BLaER1 treated with 17β-estradiol and CSF1 and Interleukin-3, amounts not matched to agents 10 nM and 100 nM (cell line): ENCODE measurements around the gene RPL29.
A peak's percentile ranks its signal among the peaks of the same experiment; 100 is the strongest.

Experiments
- H3K27ac ChIP-seq, 11 experiments: shearing (Covaris generic); formaldehyde crosslinking; 2 replicates each; pipeline ENCODE4 v1.8.1; 2022
- H3K27me3 ChIP-seq, 11 experiments: shearing (Covaris generic); formaldehyde crosslinking; 2 replicates each; pipeline ENCODE4 v1.8.1; 2022
- H3K36me3 ChIP-seq, 11 experiments: shearing (Covaris generic); formaldehyde crosslinking; 2 replicates each; pipeline ENCODE4 v1.8.1; 2022
- H3K4me1 ChIP-seq, 10 experiments: shearing (Covaris generic); formaldehyde crosslinking; 2 replicates each; pipeline ENCODE4 v1.8.1; 2022
- H3K4me2 ChIP-seq, 11 experiments: shearing (Covaris generic); formaldehyde crosslinking; 2 replicates each; pipeline ENCODE4 v1.8.1; 2022
- H3K4me3 ChIP-seq, 10 experiments: shearing (Covaris generic); formaldehyde crosslinking; 2 replicates each; pipeline ENCODE4 v1.8.1; 2022
- H3K9ac ChIP-seq, 11 experiments: shearing (Covaris generic); formaldehyde crosslinking; 2 replicates each; pipeline ENCODE4 v1.8.1; 2022
- H3K9me3 ChIP-seq, 11 experiments: shearing (Covaris generic); formaldehyde crosslinking; replicated peaks in 1 of 11; 2 replicates each; pipeline ENCODE4 v1.8.1; 2022
- H4K20me1 ChIP-seq, 11 experiments: shearing (Covaris generic); formaldehyde crosslinking; 2 replicates each; pipeline ENCODE4 v1.8.1; 2022
- Cebpa-rat ChIP-seq, 11 experiments: shearing (Covaris generic); IDR thresholded peaks; 2 replicates each; pipeline ENCODE4 v1.8.1; 2022

Gene RPL29

DNA sequence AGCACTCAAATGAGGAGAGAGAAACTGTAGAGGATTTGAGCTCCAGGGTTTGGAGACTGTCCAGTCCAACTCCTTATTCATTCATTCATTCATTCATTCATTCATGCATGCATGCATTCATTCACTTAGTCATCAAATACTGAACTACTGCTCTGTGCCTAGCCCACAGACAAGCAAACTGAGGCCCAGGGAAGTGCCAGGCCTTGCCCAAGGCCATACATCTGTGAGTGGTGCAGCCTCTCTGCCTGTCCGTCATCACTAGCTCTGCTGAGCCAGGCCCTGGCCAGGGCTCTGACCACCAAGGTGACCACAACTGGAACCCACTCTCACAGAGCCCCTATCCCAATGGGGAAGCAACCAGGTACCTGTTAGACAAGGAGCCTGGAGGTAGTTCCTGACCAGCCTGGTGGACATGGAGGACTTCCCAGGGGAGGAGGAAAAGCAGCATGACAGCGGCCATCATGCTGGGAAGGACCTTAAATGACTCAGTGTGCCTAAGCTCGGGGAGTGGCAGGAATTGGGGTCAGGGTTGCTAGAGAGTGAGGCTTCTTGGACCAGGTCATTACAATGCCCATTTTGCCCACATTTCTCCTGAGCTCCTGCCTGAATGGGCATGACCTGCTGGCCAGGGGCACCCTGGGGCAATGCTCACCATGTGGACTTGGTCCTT, 27.5 kb upstream of the RPL29 start:
- no peaks in the 10 kb centered on the region for H3K9me3 ChIP-seq
- peak overlapping the region; percentile 75 to 98 (median 86) for H3K4me2 ChIP-seq
- peaks cover 74 to 95% (median 90%) of the 10 kb centered on the region in 10 experiments for H3K4me1 ChIP-seq
- H3K36me3 ChIP-seq: no peaks in the 10 kb centered on the region
- H3K4me3 ChIP-seq: peak overlapping the region in 2 of 10 experiments; percentile 6 to 25; a peak in 2 of 20 replicates
- H3K9ac ChIP-seq: peak overlapping the region; percentile 52 to 73 (median 63); a peak in 20 of 22 replicates
- H3K27ac ChIP-seq: peak overlapping the region; percentile 50 to 83 (median 75); a peak in 20 of 22 replicates
- no peak for TF ChIP-seq Cebpa-rat (IDR thresholded peaks at IDR 0.05)
- H4K20me1 ChIP-seq: no peaks in the 10 kb centered on the region
- H3K27me3 ChIP-seq: peaks cover 0 to 3% (median 0%) of the 10 kb centered on the region in 11 experiments; a peak in 1 of 22 replicates

GRCh38 chr3:52022323-52023100, 26.8 kb upstream of the RPL29 start:
- H3K27me3 ChIP-seq: peaks cover 0 to 3% (median 0%) of the 10 kb centered on the region in 11 experiments; a peak in 1 of 22 replicates
- no peak for TF ChIP-seq Cebpa-rat (IDR thresholded peaks at IDR 0.05)
- peak overlapping the region in 7 of 11 experiments; percentile 55 to 83 (median 63); a peak in 12 of 22 replicates for H3K27ac ChIP-seq
- peak overlapping the region; percentile 75 to 98 (median 86) for H3K4me2 ChIP-seq
- no peaks in the 10 kb centered on the region for H3K9me3 ChIP-seq
- H3K4me1 ChIP-seq: peaks cover 76 to 95% (median 93%) of the 10 kb centered on the region in 10 experiments
- no peaks in the 10 kb centered on the region for H3K36me3 ChIP-seq
- peak overlapping the region in 1 of 11 experiments; percentile 54; a peak in 3 of 22 replicates for H3K9ac ChIP-seq
- no peaks in the 10 kb centered on the region for H4K20me1 ChIP-seq
- H3K4me3 ChIP-seq: no peak overlapping the region; a peak in 1 of 20 replicates

- H3K4me2 ChIP-seq: peak overlapping the region; percentile 75 to 98 (median 86)
- H3K4me1 ChIP-seq: peaks cover 76 to 99% (median 98%) of the 10 kb centered on the region in 10 experiments
- H3K36me3 ChIP-seq: no peaks in the 10 kb centered on the region
- H3K27ac ChIP-seq: peak overlapping the region in 10 of 11 experiments; percentile 36 to 74 (median 61); a peak in 19 of 22 replicates
- H3K4me3 ChIP-seq: no peak overlapping the region
- TF ChIP-seq Cebpa-rat (IDR thresholded peaks at IDR 0.05): no peak
- H3K9ac ChIP-seq: peak overlapping the region; percentile 16 to 65 (median 33); a peak in 15 of 22 replicates
- H3K9me3 ChIP-seq: no peaks in the 10 kb centered on the region
- peaks cover 0 to 3% (median 0%) of the 10 kb centered on the region in 11 experiments; a peak in 1 of 22 replicates for H3K27me3 ChIP-seq
- H4K20me1 ChIP-seq: no peaks in the 10 kb centered on the region
These were observed 26.0 kb upstream of the RPL29 start for GRCh38 chr3:52021489-52022268.

- H3K27me3 ChIP-seq: peaks cover 0 to 3% (median 0%) of the 10 kb centered on the region in 11 experiments; a peak in 1 of 22 replicates
- no peak for TF ChIP-seq Cebpa-rat (IDR thresholded peaks at IDR 0.05)
- no peak overlapping the region for H3K4me3 ChIP-seq
- H4K20me1 ChIP-seq: no peaks in the 10 kb centered on the region
- H3K27ac ChIP-seq: peak overlapping the region in 10 of 11 experiments; percentile 36 to 74 (median 61); a peak in 14 of 22 replicates
- peaks cover 76 to 100% (median 100%) of the 10 kb centered on the region in 10 experiments for H3K4me1 ChIP-seq
- no peaks in the 10 kb centered on the region for H3K36me3 ChIP-seq
- peak overlapping the region; percentile 75 to 98 (median 86) for H3K4me2 ChIP-seq
- peak overlapping the region in 6 of 11 experiments; percentile 16 to 65 (median 50); a peak in 7 of 22 replicates for H3K9ac ChIP-seq
- H3K9me3 ChIP-seq: no peaks in the 10 kb centered on the region
These were observed 25.1 kb upstream of the RPL29 start for GRCh38 chr3:52020796-52021195.

DNA sequence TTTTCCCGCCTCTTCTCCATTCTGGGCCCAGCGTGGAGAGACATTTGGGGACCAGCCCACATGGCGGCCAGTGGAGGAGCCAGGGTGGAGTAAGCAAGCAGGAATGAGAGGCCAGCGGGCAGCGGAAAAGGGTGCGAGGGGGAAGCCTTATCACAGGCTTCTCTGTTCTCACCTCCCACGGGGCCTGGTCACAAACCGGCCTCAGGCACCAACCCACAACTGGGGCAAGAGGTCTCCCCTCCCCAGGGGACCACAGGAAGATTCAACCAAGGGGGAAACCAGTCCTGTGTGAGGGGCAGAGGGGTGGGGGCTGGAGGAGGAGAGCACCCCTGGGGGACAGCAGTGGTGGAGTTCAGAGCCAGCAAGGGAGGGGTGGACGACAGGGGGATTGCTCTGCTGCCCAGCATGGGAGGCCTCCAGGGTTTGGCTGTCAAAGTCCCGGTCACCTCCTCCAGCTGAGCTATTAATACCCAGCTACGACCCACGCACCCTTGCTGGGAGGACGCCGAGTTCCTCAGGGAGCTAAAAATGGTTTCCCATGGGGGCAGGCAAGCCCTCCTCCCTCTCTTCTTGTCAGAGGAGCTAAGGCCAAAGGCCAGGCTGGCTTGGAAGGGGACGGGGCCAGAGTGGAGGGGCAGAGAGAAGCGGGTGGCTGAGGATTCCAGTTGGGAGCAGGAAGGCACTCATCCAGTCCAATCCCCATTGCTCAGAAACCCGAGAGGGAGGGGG, 23.8 kb upstream of the RPL29 start:
- no peaks in the 10 kb centered on the region for H3K36me3 ChIP-seq
- H4K20me1 ChIP-seq: no peaks in the 10 kb centered on the region
- H3K4me3 ChIP-seq: peak overlapping the region in 3 of 10 experiments; percentile 17 to 34 (median 33); a peak in 2 of 20 replicates
- TF ChIP-seq Cebpa-rat (IDR thresholded peaks at IDR 0.05): no peak
- peaks cover 77 to 100% (median 100%) of the 10 kb centered on the region in 10 experiments for H3K4me1 ChIP-seq
- peak overlapping the region; percentile 20 to 62 (median 52); a peak in 19 of 22 replicates for H3K9ac ChIP-seq
- peaks cover 0 to 3% (median 0%) of the 10 kb centered on the region in 11 experiments; a peak in 1 of 22 replicates for H3K27me3 ChIP-seq
- H3K27ac ChIP-seq: peak overlapping the region in 10 of 11 experiments; percentile 1 to 71 (median 54); a peak in 18 of 22 replicates
- H3K9me3 ChIP-seq: no peaks in the 10 kb centered on the region
- peak overlapping the region; percentile 75 to 98 (median 86) for H3K4me2 ChIP-seq

DNA sequence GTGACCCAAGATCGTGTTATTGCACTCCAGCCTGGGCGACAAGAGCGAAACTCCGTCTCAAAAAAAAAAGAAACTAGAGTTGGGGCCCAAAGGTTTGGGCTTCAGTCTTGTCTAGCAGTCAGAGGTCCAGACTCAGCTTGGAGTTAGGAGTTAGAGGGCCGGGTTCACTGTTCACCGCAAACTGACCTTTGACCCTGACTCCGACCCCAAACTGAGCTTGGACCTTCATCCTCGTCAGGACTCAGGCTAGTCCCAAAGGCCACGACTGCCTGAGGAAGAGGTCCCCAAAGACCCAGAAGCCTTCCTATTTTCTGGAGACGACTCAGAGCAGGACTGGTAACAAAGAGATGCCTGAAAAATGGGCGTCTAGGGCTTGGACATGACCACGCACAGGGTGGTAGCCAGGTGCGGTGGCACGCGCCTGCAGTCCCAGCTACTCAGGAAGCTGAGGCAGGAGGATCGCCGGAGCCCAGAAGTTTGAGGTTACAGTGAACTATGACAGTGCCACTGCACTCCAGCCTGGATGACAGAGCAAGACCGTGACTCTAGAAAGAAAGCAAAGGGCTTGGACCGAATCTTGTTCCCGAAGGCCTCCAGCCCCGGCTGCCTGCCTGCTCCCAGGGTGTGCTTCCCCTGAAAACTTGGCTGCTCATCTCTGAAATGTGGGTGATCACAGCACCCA, 22.8 kb upstream of the RPL29 start:
- Histone ChIP-seq H3K27ac (peak overlapping the region in 9 of 11 experiments; percentile 1 to 71 (median 57); a peak in 16 of 22 replicates), H3K4me2 (peak overlapping the region; percentile 75 to 98 (median 86)), H3K9me3 (no peaks in the 10 kb centered on the region), H3K4me1 (peaks cover 67 to 94% (median 93%) of the 10 kb centered on the region in 10 experiments), H3K9ac (peak overlapping the region in 10 of 11 experiments; percentile 20 to 62 (median 53); a peak in 16 of 22 replicates), H3K27me3 (peaks cover 0 to 3% (median 0%) of the 10 kb centered on the region in 11 experiments; a peak in 1 of 22 replicates), H3K4me3 (no peak overlapping the region), H4K20me1 (no peaks in the 10 kb centered on the region), H3K36me3 (no peaks in the 10 kb centered on the region)
- no peak for TF ChIP-seq Cebpa-rat (IDR thresholded peaks at IDR 0.05)

DNA sequence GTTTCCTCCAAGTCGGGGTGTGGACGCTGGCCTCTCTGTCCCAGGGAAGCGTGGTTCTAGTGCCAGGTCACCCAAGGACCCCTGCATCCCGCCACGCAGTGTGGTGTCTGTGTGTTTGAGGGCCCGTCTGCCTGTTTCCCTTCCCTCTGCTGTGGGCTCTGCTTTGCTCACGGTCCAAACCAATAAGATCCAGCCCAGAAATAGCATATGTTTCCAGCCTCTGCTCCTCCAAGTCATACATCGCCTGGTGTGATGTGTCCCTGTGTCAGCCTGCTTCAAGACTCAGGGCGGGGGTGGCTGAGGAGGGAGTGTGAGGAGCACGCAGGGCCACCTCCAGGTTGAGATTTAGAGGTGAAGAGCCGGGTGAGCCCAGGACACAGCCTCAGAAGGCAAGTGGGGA, 21.9 kb upstream of the RPL29 start:
- peaks cover 58 to 93% (median 89%) of the 10 kb centered on the region in 10 experiments for H3K4me1 ChIP-seq
- peak overlapping the region in 8 of 11 experiments; percentile 4 to 98 (median 86); a peak in 13 of 22 replicates for H3K4me2 ChIP-seq
- H3K27ac ChIP-seq: no peak overlapping the region
- no peaks in the 10 kb centered on the region for H3K9me3 ChIP-seq
- H3K36me3 ChIP-seq: no peaks in the 10 kb centered on the region
- no peak overlapping the region for H3K4me3 ChIP-seq
- no peaks in the 10 kb centered on the region for H4K20me1 ChIP-seq
- peaks cover 0 to 3% (median 0%) of the 10 kb centered on the region in 11 experiments; a peak in 1 of 22 replicates for H3K27me3 ChIP-seq
- no peak for TF ChIP-seq Cebpa-rat (IDR thresholded peaks at IDR 0.05)
- H3K9ac ChIP-seq: peak overlapping the region in 1 of 11 experiments; percentile 4; a peak in 1 of 22 replicates
